GM12891 (cell line): ENCODE results near the gene UNC93B1.

Source experiments
- POLR2A ChIP-seq: IDR thresholded peaks from 2 replicates; pipeline ENCODE4 v1.6.1; 2011; ENCODE audit warnings: low read depth, low read length, control low read depth
- POLR2AphosphoS5 ChIP-seq: IDR thresholded peaks from 2 replicates; pipeline ENCODE4 v1.6.1; 2011; ENCODE audit warnings: low read depth, low read length, control low read depth

DNA sequence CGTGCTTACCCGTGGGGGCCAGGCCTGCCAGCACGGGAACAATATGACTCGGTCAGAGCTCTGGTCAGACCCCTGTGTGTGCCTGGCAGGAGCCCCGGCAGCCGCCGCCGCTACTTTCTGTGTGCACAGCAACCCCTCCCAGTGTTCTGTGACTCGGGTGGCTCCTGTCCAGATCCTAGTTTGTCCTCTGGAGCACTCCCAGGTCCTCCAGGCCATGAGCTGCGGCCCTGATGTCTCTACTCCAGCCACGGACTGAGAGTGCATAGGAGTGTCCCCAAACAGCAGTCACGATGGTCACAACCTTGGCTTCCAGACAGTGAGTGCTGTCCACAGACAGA is 29.8 kb upstream of the UNC93B1 start:
- TF ChIP-seq POLR2AphosphoS5 (no peak), POLR2A (no peak)
